Body of pancreas (tissue), 4 donors: ENCODE results near the gene DLX4.

ENCODE experiments used
- CTCF ChIP-seq, 7 experiments: fragments of 450-650 bp in 4 of 7; fragments of 200-600 bp in 3 of 7; sonication (generic) in 3 of 7; IDR thresholded peaks; one replicate each; pipeline ENCODE4 v1.5.1; 2016 to 2019; ENCODE audit warnings: antibody characterized with exemption in 7 of 7
- POLR2A ChIP-seq, 3 donors: fragments of 450-650 bp; IDR thresholded peaks; one replicate each; pipeline ENCODE4 v1.6.1; 2016; ENCODE audit warnings: antibody characterized with exemption in 3 of 3, mild to moderate bottlenecking in 2 of 3

GRCh38 chr17:49959183-49959935 lies 9.6 kb upstream of the DLX4 start:
- TF ChIP-seq CTCF (IDR thresholded peaks at IDR 0.05) (no peak), POLR2A (IDR thresholded peaks at IDR 0.05) (no peak)
